Psoas muscle (tissue), 8 donors: ENCODE results near the gene TEX101. TPM values are rescaled to one million over a fixed set of nuclear protein-coding genes. Genes with fewer than 3 reads are reported as not detected.

Experiments
- ATAC-seq, 4 donors: fragments of 200-7000 bp; cut with Tn5 transposase; one replicate each; pipeline ENCODE4 v1.9.1; 2020; ENCODE audit warnings: moderate library complexity in 3 of 4, mild to moderate bottlenecking in 2 of 4
- DNase-seq, 2 donors: peaks; one replicate each; pipeline ENCODE4 v3.0.0-alpha.2; 2020
- H3K27ac ChIP-seq: fragments of 200-600 bp; one replicate; pipeline ENCODE4 v1.8.0; 2022
- H3K27me3 ChIP-seq, 3 donors: fragments of 200-600 bp in 1 of 3; one replicate each; pipeline versions ENCODE4 v1.6.1 to v1.8.0; 2013 to 2022; ENCODE audit warnings: low read length in 2 of 3, mild to moderate bottlenecking in 2 of 3, moderate library complexity in 1 of 3; ENCODE audit not compliant: insufficient read depth in 3 of 3
- H3K36me3 ChIP-seq, 2 donors: fragments of 200-600 bp in 1 of 2; one replicate each; pipeline versions ENCODE4 v1.6.1 to v1.8.0; 2013 to 2022; ENCODE audit warnings: low read depth in 1 of 2, mild to moderate bottlenecking in 1 of 2, moderate library complexity in 1 of 2; ENCODE audit not compliant: insufficient read depth in 1 of 2
- H3K4me1 ChIP-seq: fragments of 200-600 bp; one replicate; pipeline ENCODE4 v1.8.0; 2022
- H3K4me3 ChIP-seq: fragments of 200-600 bp; one replicate; pipeline ENCODE4 v1.8.0; 2022; ENCODE audit warnings: mild to moderate bottlenecking
- H3K9me3 ChIP-seq: fragments of 200-600 bp; one replicate; pipeline ENCODE4 v1.8.0; 2022
- WGBS, 3 donors: extraction: QIAGEN DNeasy Blood & Tissue Kit; methylation state at CpG; one replicate each; pipeline versions ENCODE4 v1.1.6 to v1.1.7; 2013; 5-methylcytosine and 5-hydroxymethylcytosine counted together
- intact Hi-C, 2 donors: fragments of 100-400 bp; cut with DNase I; formaldehyde crosslinking; loops; one replicate each; pipeline versions ENCODE4 v1.11.0 to v1.14.2; 2022
- polyA plus RNA-seq, 3 donors: library from polyadenylated mRNA; stranded (reverse); fragments of 200-250 nt; gene quantifications; one replicate each; pipeline ENCODE4 v1.2.3, GENCODE V29; 2013
- total RNA-seq, 4 donors: library from RNA; stranded (reverse); fragmentation: NEBNext Ultra II Directional in 2 of 4; extraction: Animal tissue kit (Norgen Biotek cat#: 25700) in 2 of 4; gene quantifications; one replicate each; pipeline versions ENCODE4 v1.2.1 to v1.2.4, GENCODE V29; 2021 to 2023
- TF ChIP-seq, protein P1 (sequence below): fragments of 200-600 bp; IDR thresholded peaks from one replicate; pipeline ENCODE4 v1.8.0; 2022; ENCODE audit warnings: antibody characterized with exemption
- donor health status: healthy with polysubstance abuse.
- donor health status: DM: no; HTN: no; CAD: no; lungs with moderate emphysema.
- donor health status: Bipolar disorder and iron deficiency.
- donor health status: healthy.
- donor health status: DM: yes; HTN: yes; CAD: no.
- donor health status: DM: no; HTN: no; CAD: no.
- donor health status: DM: no; HTN: no; CAD: no.
- donor health status: DM: yes; HTN: yes; CAD: no.

The TEX101 gene
- total and polyA plus RNA-seq, 7 donors: not detected

DNA sequence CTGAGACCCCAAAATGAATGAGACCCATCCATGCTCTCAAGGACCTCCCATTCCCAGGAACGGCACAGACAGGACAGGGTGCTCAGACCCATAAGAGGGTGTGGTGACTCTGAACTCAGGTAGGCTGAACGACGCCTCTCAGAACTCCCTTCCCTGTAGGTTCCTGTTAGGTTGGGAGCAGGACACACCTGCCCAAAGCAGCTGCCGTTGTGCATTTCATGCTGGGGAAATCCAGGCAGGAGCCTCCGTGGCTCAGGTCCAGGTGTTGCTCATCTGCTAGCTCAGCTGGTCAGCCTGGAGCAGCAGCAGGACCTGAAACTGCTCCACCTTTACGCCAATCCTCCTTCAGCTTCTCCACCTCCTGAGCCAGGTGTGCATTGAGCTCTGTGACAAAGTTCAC is 19.1 kb upstream of the TEX101 start:
- no peak for ATAC-seq
- Histone ChIP-seq H3K4me3 (no peak overlapping the region), H3K4me1 (no peaks in the 10 kb centered on the region), H3K27me3 (no peaks in the 10 kb centered on the region), H3K27ac (no peak overlapping the region), H3K9me3 (no peaks in the 10 kb centered on the region), H3K36me3 (no peaks in the 10 kb centered on the region)
- TF ChIP-seq, protein P1, sequence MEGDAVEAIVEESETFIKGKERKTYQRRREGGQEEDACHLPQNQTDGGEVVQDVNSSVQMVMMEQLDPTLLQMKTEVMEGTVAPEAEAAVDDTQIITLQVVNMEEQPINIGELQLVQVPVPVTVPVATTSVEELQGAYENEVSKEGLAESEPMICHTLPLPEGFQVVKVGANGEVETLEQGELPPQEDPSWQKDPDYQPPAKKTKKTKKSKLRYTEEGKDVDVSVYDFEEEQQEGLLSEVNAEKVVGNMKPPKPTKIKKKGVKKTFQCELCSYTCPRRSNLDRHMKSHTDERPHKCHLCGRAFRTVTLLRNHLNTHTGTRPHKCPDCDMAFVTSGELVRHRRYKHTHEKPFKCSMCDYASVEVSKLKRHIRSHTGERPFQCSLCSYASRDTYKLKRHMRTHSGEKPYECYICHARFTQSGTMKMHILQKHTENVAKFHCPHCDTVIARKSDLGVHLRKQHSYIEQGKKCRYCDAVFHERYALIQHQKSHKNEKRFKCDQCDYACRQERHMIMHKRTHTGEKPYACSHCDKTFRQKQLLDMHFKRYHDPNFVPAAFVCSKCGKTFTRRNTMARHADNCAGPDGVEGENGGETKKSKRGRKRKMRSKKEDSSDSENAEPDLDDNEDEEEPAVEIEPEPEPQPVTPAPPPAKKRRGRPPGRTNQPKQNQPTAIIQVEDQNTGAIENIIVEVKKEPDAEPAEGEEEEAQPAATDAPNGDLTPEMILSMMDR: no peak
- intact Hi-C loops: no loop called here
- DNase-seq: no peak
- WGBS, 3 donors: 66 to 67% (median 67%) methylated on average over 6 of the region's 6 CpGs

DNA sequence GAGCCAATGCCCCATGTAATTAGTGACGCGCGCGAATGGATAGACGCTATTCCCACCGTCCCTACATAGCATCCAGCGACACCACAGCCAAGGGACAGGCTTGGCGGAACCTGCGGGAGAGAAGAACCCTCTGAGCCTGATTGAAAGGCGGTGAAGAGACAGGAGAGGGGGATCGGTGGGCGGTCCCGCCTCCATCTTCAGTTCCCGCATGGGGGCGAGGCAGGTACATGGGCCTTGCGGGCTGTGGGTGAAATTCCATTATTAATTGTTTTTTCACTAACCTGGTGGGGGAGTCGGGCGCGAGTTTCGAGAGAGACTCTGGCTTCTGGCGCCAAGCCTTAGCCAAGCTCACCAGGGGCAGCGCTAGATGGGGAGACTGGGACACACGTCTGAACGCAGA is 8.4 kb upstream of the TEX101 start:
- WGBS, 3 donors: 44 to 51% (median 49%) methylated on average over 24 of the region's 24 CpGs
- H3K4me3 ChIP-seq: no peak overlapping the region
- TF ChIP-seq, protein P1: no peak
- no peaks in the 10 kb centered on the region for H3K4me1 ChIP-seq
- ATAC-seq (no peak), DNase-seq (no peak)
- H3K36me3 ChIP-seq: no peaks in the 10 kb centered on the region
- H3K27me3 ChIP-seq: peaks cover 0 to 9% (median 1%) of the 10 kb centered on the region in 3 donors
- H3K9me3 ChIP-seq: no peaks in the 10 kb centered on the region
- intact Hi-C loops: no loop called here
- H3K27ac ChIP-seq: no peak overlapping the region

DNA sequence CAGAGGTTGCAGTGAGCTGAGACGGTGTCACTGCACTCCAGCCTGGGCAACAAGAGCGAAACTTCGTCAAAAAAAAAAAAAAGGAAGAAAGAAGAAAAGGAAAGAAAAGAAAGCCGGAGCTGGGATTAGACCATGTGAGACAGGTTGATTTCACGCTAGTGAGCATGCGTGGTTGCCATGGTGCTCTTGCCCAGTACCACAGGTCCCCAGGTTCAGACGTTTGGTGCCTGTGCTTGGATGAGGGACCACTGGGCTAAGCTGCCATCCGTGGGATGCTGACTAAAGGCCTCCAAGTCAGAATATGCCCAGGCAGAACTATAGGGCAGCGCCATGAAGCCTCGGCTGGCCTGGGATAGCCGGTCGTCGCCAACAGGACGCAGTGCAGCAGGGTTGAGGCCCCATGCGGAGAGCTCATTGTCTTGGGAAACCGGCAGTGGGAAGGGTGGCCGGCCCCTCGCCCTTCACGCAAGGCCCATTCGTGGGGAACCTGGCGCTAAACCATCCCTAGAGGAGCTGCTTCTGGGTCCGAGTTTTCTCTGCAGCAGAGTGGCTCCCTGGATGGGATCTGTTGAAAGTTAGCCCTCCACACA is 7.2 kb upstream of the TEX101 start:
- DNase-seq: no peak

DNA sequence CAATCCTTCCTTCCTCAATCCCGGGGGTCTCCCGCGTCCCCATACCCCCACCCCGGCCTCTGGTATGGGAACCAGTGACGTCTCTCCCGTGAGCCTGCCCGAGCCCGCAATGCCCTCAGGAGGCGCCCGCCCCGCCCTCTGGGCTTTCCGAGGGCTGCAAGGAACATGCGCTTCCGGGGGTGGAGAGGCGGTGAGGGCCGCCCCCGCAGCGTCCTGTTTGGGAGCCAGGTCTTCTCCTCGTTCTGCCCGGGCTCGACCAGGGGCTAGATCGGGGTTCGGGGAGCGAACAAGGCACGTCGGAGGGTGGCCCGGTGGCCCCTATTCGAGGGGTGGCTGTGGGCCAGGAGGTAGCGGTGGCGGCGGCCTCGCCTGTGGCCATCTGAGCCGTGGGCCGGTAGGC is 6.6 kb upstream of the TEX101 start:
- Histone ChIP-seq H3K27me3 (peaks cover 0 to 9% (median 1%) of the 10 kb centered on the region in 3 donors), H3K36me3 (no peaks in the 10 kb centered on the region), H3K4me3 (no peak overlapping the region), H3K27ac (no peak overlapping the region), H3K9me3 (no peaks in the 10 kb centered on the region), H3K4me1 (no peaks in the 10 kb centered on the region)
- WGBS, 3 donors: 79 to 88% (median 82%) methylated on average over 31 to 34 of the region's 34 CpGs
- TF ChIP-seq, protein P1: no peak
- intact Hi-C loops: no loop called here
- DNase-seq (no peak), ATAC-seq (no peak)

More for the DNA sequence above, 7.2 kb upstream of the TEX101 start:
- Histone ChIP-seq H3K27me3 (peaks cover 0 to 9% (median 1%) of the 10 kb centered on the region in 3 donors), H3K9me3 (no peaks in the 10 kb centered on the region), H3K4me1 (no peaks in the 10 kb centered on the region), H3K27ac (no peak overlapping the region), H3K36me3 (no peaks in the 10 kb centered on the region), H3K4me3 (no peak overlapping the region)
- WGBS, 3 donors: 75 to 78% (median 76%) methylated on average over 22 of the region's 22 CpGs
- ATAC-seq: no peak
- TF ChIP-seq, protein P1: no peak
- intact Hi-C loops: no loop called here

DNA sequence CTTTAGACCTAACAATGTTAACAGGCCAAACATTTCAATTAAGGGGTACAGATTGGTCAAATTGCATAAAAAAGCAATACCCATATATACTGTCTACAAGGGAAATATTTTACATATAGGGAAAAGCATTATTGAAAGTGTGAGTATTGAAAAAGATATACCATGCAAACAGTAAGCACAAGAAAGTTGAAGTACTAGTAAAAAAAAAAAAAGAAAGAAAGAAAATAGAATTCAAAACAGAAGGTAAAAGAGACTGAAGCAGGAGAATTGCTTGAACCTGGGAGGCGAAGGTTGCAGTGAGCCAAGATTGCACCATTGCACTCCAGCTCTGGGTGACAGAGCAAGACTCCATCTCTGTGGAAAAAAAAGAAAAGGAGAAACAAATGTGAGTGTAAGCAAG is 5.3 kb upstream of the TEX101 start:
- no peak overlapping the region for H3K27ac ChIP-seq
- TF ChIP-seq, protein P1: no peak
- DNase-seq (no peak), ATAC-seq (no peak)
- H3K4me3 ChIP-seq: no peak overlapping the region
- H3K36me3 ChIP-seq: no peaks in the 10 kb centered on the region
- WGBS, 3 donors: 77 to 90% (median 80%) methylated on average over 1 of the region's 1 CpG
- no peaks in the 10 kb centered on the region for H3K4me1 ChIP-seq
- no peaks in the 10 kb centered on the region for H3K9me3 ChIP-seq
- intact Hi-C loops: no loop called here
- H3K27me3 ChIP-seq: peaks cover 0 to 9% (median 1%) of the 10 kb centered on the region in 3 donors
